ENCODE results near the gene MAP3K20. TPM values are rescaled to one million over a fixed set of nuclear protein-coding genes. Genes with fewer than 3 reads are reported as not detected.

MAP3K20 gene
- total and polyA plus RNA-seq, 2 of the 4 experiments (the other 2 are of a cell fraction): 27.5 to 84.4 TPM

- Histone ChIP-seq H2BK5ac (ENCODE audit: low read depth, low read length, poor library complexity, severe bottlenecking) (no peak overlapping the region), H3K36me3 (ENCODE audit: control insufficient read depth, insufficient read depth, low read length) (no peaks in the 10 kb centered on the region), H2AK9ac (replicated peaks; ENCODE audit: low read depth, low read length, poor library complexity) (no peak overlapping the region), H3K27ac (ENCODE audit: insufficient read depth, low read length) (no peak overlapping the region), H3K18ac (ENCODE audit: low read depth, low read length) (no peak overlapping the region), H3K56ac (ENCODE audit: extremely low read depth, insufficient read depth, low read length) (no peak overlapping the region), H3K4me1 (ENCODE audit: control insufficient read depth, insufficient read depth, low read length) (no peaks in the 10 kb centered on the region), H2AK5ac (ENCODE audit: low read depth, low read length) (no peak overlapping the region), H2BK15ac (ENCODE audit: low read depth, low read length) (no peak overlapping the region), H3K23ac (ENCODE audit: low read depth, low read length) (no peak overlapping the region), H4K20me1 (ENCODE audit: insufficient read depth, low read length) (no peaks in the 10 kb centered on the region), H3K4ac (ENCODE audit: low read depth, low read length) (no peak overlapping the region), H3K14ac (replicated peaks; ENCODE audit: low read depth, low read length) (no peak overlapping the region), H2AFZ (replicated peaks; ENCODE audit: low read length, poor library complexity) (no peak overlapping the region), H3K4me2 (ENCODE audit: low read depth, low read length) (no peak overlapping the region), H4K5ac (ENCODE audit: low read depth, low read length) (no peak overlapping the region), H3K4me3 (ENCODE audit: insufficient read depth, low read depth, low read length) (no peak overlapping the region), H2BK20ac (ENCODE audit: low read depth, low read length) (no peak overlapping the region), H2BK120ac (ENCODE audit: low read depth, low read length) (no peak overlapping the region), H3K79me1 (ENCODE audit: low read depth in 1 of 2, low read length in 2 of 2) (no peaks in the 10 kb centered on the region), H3K9me1 (ENCODE audit: insufficient read depth, low read length) (no peaks in the 10 kb centered on the region), H3K9me3 (ENCODE audit: control insufficient read depth, insufficient read depth, low read length) (peaks cover 25% of the 10 kb centered on the region), H3K27me3 (ENCODE audit: control insufficient read depth, insufficient read depth, low read length) (no peaks in the 10 kb centered on the region), H4K8ac (ENCODE audit: low read depth in 2 of 2, low read length in 2 of 2) (no peak overlapping the region), H4K91ac (ENCODE audit: insufficient read depth, low read depth, low read length) (no peak overlapping the region), H3K9ac (ENCODE audit: low read depth, low read length) (no peak overlapping the region)
- BruUV-seq (replicated peaks): no TSS peak
- TF ChIP-seq CEBPB (IDR thresholded peaks at IDR 0.05; ENCODE audit: low read depth, low read length) (peak; percentile 67), USF2 (IDR thresholded peaks at IDR 0.05; ENCODE audit: low read depth, low read length) (no peak)
- ChIA-PET CTCF (no interaction called here), POLR2A (ENCODE audit: unreplicated experiment) (no interaction called here)
- intact Hi-C loops (cut with micrococcal nuclease) (no loop called here), dilution Hi-C loops (cut with HindIII; ENCODE audit: low sequenced_read_pairs, unreplicated experiment) (no loop called here), in situ Hi-C loops (cut with MboI; ENCODE audit: low sequenced_read_pairs) (no loop called here)
- no CpG with 5 or more reads among the region's 5 CpGs for WGBS, 2 experiments (ENCODE audit: extremely low coverage in 2 of 2, insufficient read length in 1 of 2)
- DNase-seq: no peak
- no peak for ATAC-seq (ENCODE audit: low read depth)
Observed at GRCh38 chr2:173298536-173299097, 223.0 kb downstream of the MAP3K20 start.
